HG02840 (cell line): Measurements from ENCODE around the gene COL12A1.

Experiments
- ATAC-seq: cut with Tn5 transposase; IDR thresholded peaks from one replicate; pipeline ENCODE4 v1.9.1; 2021; ENCODE audit warnings: mild to moderate bottlenecking, moderate library complexity, moderate number of reproducible peaks; ENCODE audit not compliant: unreplicated experiment, low FRiP score

The COL12A1 gene

GRCh38 chr6:75070244-75070643 lies 135.6 kb downstream of the COL12A1 start:
- ATAC-seq: no peak

GRCh38 chr6:75065523-75065922 lies 140.3 kb downstream of the COL12A1 start:
- ATAC-seq: no peak

DNA sequence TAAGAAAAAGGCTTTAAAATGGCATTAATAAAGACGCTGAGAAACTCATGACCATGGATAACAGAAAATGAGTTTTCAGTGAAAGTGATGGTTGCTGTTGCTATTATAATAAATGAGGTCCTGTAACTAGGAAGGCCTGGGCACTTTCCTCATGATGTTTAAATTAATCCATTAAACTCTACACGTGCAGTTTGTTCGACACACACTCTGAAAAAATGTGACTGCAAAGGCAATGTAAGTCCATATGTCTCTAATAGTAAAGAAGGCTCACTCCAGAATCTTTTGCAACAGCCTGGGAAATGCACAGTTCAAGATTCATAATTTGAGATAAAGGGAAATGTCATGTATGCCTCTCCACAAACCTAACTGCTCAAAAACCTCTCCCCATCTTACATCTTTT lies 153.4 kb downstream of the COL12A1 start:
- no peak for ATAC-seq

DNA sequence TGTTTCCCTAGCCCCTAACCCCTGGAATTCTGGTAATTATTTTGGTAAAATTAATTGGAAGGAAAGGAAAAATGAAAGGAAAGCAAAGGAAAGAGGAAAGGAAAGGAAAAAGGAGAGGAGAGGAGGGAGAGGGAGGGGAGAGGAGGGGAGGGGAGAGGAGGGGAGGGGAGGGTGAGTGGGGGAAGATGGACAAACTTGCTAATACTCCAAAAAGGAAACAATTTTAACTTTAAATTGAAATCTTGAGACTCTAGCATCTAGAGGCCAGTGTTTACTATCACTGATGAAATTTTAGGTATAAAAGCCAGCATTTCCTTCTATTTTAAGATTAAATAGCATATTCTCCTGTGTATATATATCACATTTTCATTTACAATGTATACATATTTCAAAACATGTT lies 156.5 kb downstream of the COL12A1 start:
- no peak for ATAC-seq

- ATAC-seq: no peak
These were observed 161.0 kb downstream of the COL12A1 start for GRCh38 chr6:75044846-75045245.

- ATAC-seq: no peak
These were observed 164.5 kb downstream of the COL12A1 start for GRCh38 chr6:75041381-75041780.
